Measurements from ENCODE around the gene OPCML.
A peak's percentile ranks its signal among the peaks of the same experiment; 100 is the strongest.

DNA sequence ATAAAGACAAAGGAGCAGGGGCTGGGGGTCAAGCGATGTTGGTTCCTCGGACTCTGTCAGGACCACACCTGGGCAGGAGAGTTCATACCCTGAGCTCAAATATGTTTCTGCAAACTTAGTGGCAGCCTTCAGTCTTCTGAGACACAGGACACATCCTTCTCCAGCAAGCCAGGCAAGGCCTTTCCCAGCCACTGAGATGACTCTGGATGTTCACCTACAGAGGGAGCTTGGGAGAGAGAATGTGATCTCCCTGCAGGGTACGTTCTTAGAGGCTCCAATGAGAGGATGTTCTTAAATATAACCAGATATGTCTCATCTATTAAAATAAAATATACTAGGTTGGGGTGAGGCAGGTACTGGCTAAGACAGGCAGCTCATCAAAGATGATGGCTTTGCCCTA is 461.5 kb downstream of the OPCML start:
- TF ChIP-seq, protein P1, sequence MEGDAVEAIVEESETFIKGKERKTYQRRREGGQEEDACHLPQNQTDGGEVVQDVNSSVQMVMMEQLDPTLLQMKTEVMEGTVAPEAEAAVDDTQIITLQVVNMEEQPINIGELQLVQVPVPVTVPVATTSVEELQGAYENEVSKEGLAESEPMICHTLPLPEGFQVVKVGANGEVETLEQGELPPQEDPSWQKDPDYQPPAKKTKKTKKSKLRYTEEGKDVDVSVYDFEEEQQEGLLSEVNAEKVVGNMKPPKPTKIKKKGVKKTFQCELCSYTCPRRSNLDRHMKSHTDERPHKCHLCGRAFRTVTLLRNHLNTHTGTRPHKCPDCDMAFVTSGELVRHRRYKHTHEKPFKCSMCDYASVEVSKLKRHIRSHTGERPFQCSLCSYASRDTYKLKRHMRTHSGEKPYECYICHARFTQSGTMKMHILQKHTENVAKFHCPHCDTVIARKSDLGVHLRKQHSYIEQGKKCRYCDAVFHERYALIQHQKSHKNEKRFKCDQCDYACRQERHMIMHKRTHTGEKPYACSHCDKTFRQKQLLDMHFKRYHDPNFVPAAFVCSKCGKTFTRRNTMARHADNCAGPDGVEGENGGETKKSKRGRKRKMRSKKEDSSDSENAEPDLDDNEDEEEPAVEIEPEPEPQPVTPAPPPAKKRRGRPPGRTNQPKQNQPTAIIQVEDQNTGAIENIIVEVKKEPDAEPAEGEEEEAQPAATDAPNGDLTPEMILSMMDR (conservative IDR thresholded peaks at IDR 0.05; ENCODE audit: low read depth in 2 of 2), result peak in 1 of 2 experiments; percentile 45; a peak in 3 of 4 replicates
- TF ChIP-seq JUNB (IDR thresholded peaks at IDR 0.05; ENCODE audit: unreplicated experiment), result no peak
- no peak for TF ChIP-seq EZH2 (IDR thresholded peaks at IDR 0.05; ENCODE audit: low read depth, unreplicated experiment)
- no peak for TF ChIP-seq POLR2AphosphoS5 (IDR thresholded peaks at IDR 0.05; ENCODE audit: low read depth)
- TF ChIP-seq REST (IDR thresholded peaks at IDR 0.05; ENCODE audit: unreplicated experiment), result no peak
- no peak for TF ChIP-seq NANOG (IDR thresholded peaks at IDR 0.05; ENCODE audit: borderline replicate concordance)
- TF ChIP-seq EZH2phosphoT487 (IDR thresholded peaks at IDR 0.05; ENCODE audit: unreplicated experiment), result no peak
- TF ChIP-seq CREB1 (CRISPR knock-in tag; IDR thresholded peaks at IDR 0.05; ENCODE audit: low read depth), result no peak
- no peak for TF ChIP-seq STAT1 (IDR thresholded peaks at IDR 0.05; ENCODE audit: unreplicated experiment)
- no peak for TF ChIP-seq ZNF114 (CRISPR knock-in tag; IDR thresholded peaks at IDR 0.05)
- TF ChIP-seq, protein P2, sequence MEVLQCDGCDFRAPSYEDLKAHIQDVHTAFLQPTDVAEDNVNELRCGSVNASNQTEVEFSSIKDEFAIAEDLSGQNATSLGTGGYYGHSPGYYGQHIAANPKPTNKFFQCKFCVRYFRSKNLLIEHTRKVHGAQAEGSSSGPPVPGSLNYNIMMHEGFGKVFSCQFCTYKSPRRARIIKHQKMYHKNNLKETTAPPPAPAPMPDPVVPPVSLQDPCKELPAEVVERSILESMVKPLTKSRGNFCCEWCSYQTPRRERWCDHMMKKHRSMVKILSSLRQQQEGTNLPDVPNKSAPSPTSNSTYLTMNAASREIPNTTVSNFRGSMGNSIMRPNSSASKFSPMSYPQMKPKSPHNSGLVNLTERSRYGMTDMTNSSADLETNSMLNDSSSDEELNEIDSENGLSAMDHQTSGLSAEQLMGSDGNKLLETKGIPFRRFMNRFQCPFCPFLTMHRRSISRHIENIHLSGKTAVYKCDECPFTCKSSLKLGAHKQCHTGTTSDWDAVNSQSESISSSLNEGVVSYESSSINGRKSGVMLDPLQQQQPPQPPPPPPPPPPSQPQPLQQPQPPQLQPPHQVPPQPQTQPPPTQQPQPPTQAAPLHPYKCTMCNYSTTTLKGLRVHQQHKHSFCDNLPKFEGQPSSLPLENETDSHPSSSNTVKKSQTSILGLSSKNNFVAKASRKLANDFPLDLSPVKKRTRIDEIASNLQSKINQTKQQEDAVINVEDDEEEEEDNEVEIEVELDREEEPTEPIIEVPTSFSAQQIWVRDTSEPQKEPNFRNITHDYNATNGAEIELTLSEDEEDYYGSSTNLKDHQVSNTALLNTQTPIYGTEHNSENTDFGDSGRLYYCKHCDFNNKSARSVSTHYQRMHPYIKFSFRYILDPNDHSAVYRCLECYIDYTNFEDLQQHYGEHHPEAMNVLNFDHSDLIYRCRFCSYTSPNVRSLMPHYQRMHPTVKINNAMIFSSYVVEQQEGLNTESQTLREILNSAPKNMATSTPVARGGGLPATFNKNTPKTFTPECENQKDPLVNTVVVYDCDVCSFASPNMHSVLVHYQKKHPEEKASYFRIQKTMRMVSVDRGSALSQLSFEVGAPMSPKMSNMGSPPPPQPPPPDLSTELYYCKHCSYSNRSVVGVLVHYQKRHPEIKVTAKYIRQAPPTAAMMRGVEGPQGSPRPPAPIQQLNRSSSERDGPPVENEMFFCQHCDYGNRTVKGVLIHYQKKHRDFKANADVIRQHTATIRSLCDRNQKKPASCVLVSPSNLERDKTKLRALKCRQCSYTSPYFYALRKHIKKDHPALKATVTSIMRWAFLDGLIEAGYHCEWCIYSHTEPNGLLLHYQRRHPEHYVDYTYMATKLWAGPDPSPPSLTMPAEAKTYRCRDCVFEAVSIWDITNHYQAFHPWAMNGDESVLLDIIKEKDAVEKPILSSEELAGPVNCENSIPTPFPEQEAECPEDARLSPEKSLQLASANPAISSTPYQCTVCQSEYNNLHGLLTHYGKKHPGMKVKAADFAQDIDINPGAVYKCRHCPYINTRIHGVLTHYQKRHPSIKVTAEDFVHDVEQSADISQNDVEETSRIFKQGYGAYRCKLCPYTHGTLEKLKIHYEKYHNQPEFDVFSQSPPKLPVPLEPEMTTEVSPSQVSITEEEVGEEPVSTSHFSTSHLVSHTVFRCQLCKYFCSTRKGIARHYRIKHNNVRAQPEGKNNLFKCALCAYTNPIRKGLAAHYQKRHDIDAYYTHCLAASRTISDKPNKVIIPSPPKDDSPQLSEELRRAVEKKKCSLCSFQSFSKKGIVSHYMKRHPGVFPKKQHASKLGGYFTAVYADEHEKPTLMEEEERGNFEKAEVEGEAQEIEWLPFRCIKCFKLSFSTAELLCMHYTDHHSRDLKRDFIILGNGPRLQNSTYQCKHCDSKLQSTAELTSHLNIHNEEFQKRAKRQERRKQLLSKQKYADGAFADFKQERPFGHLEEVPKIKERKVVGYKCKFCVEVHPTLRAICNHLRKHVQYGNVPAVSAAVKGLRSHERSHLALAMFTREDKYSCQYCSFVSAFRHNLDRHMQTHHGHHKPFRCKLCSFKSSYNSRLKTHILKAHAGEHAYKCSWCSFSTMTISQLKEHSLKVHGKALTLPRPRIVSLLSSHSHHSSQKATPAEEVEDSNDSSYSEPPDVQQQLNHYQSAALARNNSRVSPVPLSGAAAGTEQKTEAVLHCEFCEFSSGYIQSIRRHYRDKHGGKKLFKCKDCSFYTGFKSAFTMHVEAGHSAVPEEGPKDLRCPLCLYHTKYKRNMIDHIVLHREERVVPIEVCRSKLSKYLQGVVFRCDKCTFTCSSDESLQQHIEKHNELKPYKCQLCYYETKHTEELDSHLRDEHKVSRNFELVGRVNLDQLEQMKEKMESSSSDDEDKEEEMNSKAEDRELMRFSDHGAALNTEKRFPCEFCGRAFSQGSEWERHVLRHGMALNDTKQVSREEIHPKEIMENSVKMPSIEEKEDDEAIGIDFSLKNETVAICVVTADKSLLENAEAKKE (CRISPR knock-in tag; IDR thresholded peaks at IDR 0.05), result 0 out of 2 replicates have a peak, but pooled peaks have one; percentile 15
- TF ChIP-seq ETS1 (IDR thresholded peaks at IDR 0.05), result no peak

Data from GM23338 (cell line).